B cell (primary cell): ENCODE data around the gene RAI14. TPM values are rescaled to one million over a fixed set of nuclear protein-coding genes. Genes with fewer than 3 reads are reported as not detected.

Experiments used
- ATAC-seq: fragments of 200-7000 bp; cut with Tn5 transposase; one replicate; pipeline ENCODE4 v1.10.0; 2021; ENCODE audit warnings: low read depth, mild to moderate bottlenecking, moderate number of reproducible peaks, moderate library complexity
- CTCF ChIA-PET: fragments of 350-600 bp; sonication (Branson Sonifier 250); formaldehyde crosslinking; loops from one replicate; lab custom pipeline; 2021; ENCODE audit warnings: antibody characterized with exemption, inconsistent platforms; lab: Charles Lee
- POLR2A ChIA-PET: fragments of 350-600 bp; sonication (Branson Sonifier 250); formaldehyde crosslinking; loops from one replicate; lab custom pipeline; 2021; ENCODE audit warnings: antibody characterized with exemption; lab: Charles Lee
- DNase-seq: peaks from one replicate; pipeline ENCODE4 v3.0.0; 2013
- H2AFZ ChIP-seq: 2 replicates; pipeline ENCODE4 v1.6.1; 2012; ENCODE audit warnings: mild to moderate bottlenecking, low read depth, low read length; ENCODE audit not compliant: insufficient read depth, poor library complexity, severe bottlenecking
- H3K27ac ChIP-seq, 2 donors: 1 replicate in 1 of 2; 2 replicates in 1 of 2; pipeline ENCODE4 v1.5.1; 2012 to 2013; ENCODE audit warnings: low read length in 2 of 2, mild to moderate bottlenecking in 2 of 2, moderate library complexity in 1 of 2
- H3K27me3 ChIP-seq, 4 experiments: fragments of 200-600 bp in 1 of 4; sonication (generic) in 1 of 4; replicated peaks in 1 of 4; 1 replicate in 2 of 4; 2 replicates in 2 of 4; pipeline versions ENCODE4 v1.6.1 to v1.7.0; 2013 to 2016; ENCODE audit warnings: low read length in 3 of 4, mild to moderate bottlenecking in 2 of 4, mixed read lengths in 1 of 4, moderate library complexity in 1 of 4; ENCODE audit not compliant: insufficient read depth in 4 of 4, control insufficient read depth in 3 of 4; ENCODE audit errors: control extremely low read depth in 1 of 4
- H3K36me3 ChIP-seq, 2 experiments: replicated peaks in 1 of 2; 1 replicate in 1 of 2; 2 replicates in 1 of 2; pipeline versions ENCODE4 v1.6.1 to v1.7.1; 2013; ENCODE audit warnings: low read length in 1 of 2; ENCODE audit not compliant: insufficient read depth in 2 of 2, control insufficient read depth in 1 of 2; ENCODE audit errors: control extremely low read depth in 1 of 2, extremely low read depth in 1 of 2
- H3K4me1 ChIP-seq, 2 donors: fragments of 200-600 bp in 1 of 2; sonication (generic) in 1 of 2; 1 replicate in 1 of 2; 2 replicates in 1 of 2; pipeline versions ENCODE4 v1.5.1 to v1.6.1; 2013 to 2017; ENCODE audit warnings: low read length in 2 of 2; ENCODE audit not compliant: control insufficient read depth in 2 of 2, insufficient read depth in 2 of 2
- H3K4me2 ChIP-seq: replicated peaks from 2 replicates; pipeline ENCODE3; 2012; ENCODE audit warnings: mild to moderate bottlenecking, low read depth, low read length; ENCODE audit not compliant: poor library complexity, severe bottlenecking
- H3K4me3 ChIP-seq, 5 experiments: fragments of 200-600 bp in 1 of 5; sonication (generic) in 1 of 5; 1 replicate in 3 of 5; 2 replicates in 2 of 5; pipeline versions ENCODE4 v1.5.1 to v1.7.0; 2011 to 2016; ENCODE audit warnings: low read length in 4 of 5, mild to moderate bottlenecking in 4 of 5, low read depth in 2 of 5, control low read depth in 1 of 5, moderate library complexity in 1 of 5; ENCODE audit not compliant: insufficient read depth in 1 of 5; ENCODE audit errors: control extremely low read depth in 1 of 5, extremely low read depth in 1 of 5
- H3K79me2 ChIP-seq: fragments of 200-600 bp; sonication (generic); one replicate; pipeline ENCODE4 v1.6.0; 2016; ENCODE audit warnings: low read length; ENCODE audit not compliant: control insufficient read depth, insufficient read depth
- H3K9ac ChIP-seq: fragments of 200-600 bp; sonication (generic); 2 replicates; pipeline ENCODE4 v1.6.1; 2017; ENCODE audit warnings: mild to moderate bottlenecking, low read length, moderate library complexity
- H3K9me3 ChIP-seq, 3 donors: one replicate each; pipeline versions ENCODE4 v1.6.1 to v1.7.1; 2013; ENCODE audit warnings: low read length in 2 of 3; ENCODE audit not compliant: control insufficient read depth in 2 of 3, insufficient read depth in 1 of 3; ENCODE audit errors: control extremely low read depth in 1 of 3
- H4K20me1 ChIP-seq: 2 replicates; pipeline ENCODE4 v1.6.0; 2012; ENCODE audit warnings: mild to moderate bottlenecking, low read length; ENCODE audit not compliant: insufficient read depth, control insufficient read depth, poor library complexity, severe bottlenecking
- H3K27ac Mint-ChIP-seq: one replicate; pipeline ENCODE4 v1.8.0; 2021; ENCODE audit warnings: mixed read lengths
- H3K27me3 Mint-ChIP-seq: one replicate; pipeline ENCODE4 v1.8.0; 2021; ENCODE audit warnings: mixed read lengths
- H3K4me1 Mint-ChIP-seq: one replicate; pipeline ENCODE4 v1.8.0; 2021; ENCODE audit warnings: mixed read lengths
- H3K4me3 Mint-ChIP-seq: one replicate; pipeline ENCODE4 v1.8.0; 2021; ENCODE audit warnings: mixed read lengths
- H3K9me3 Mint-ChIP-seq: one replicate; pipeline ENCODE4 v1.8.0; 2022; ENCODE audit warnings: mixed read lengths; ENCODE audit not compliant: insufficient read depth
- EZH2 ChIP-seq: IDR thresholded peaks from 2 replicates; pipeline ENCODE4 v1.6.1; 2012; ENCODE audit warnings: borderline replicate concordance, low read depth, mild to moderate bottlenecking, moderate library complexity, low read length; ENCODE audit not compliant: insufficient read depth, poor library complexity, severe bottlenecking
- WGBS: methylation state at CpG from one replicate; pipeline ENCODE4 v1.1.5; 2013; ENCODE audit warnings: missing lambda C conversion rate; ENCODE audit not compliant: insufficient coverage; 5-methylcytosine and 5-hydroxymethylcytosine counted together
- intact Hi-C: fragments of 100-400 bp; cut with micrococcal nuclease; formaldehyde crosslinking; loops from one replicate; pipeline ENCODE4 v1.10.0; 2022
- polyA plus RNA-seq: library from polyadenylated mRNA; depleted of rRNA; stranded (reverse); fragments of >200 nt; gene quantifications from 2 replicates; pipeline ENCODE4 v1.2.3, GENCODE V29; 2012
- total RNA-seq, 2 donors: library from RNA; stranded (reverse); fragments of 120-200 nt in 1 of 2; gene quantifications; 1 replicate in 1 of 2; 2 replicates in 1 of 2; pipeline versions ENCODE4 v1.2.3 to v1.2.4, GENCODE V29; 2013 to 2022
- TF ChIP-seq, protein P1 (sequence below): fragments of 200-600 bp; IDR thresholded peaks from one replicate; pipeline ENCODE4 v1.8.0; 2022; ENCODE audit warnings: antibody characterized with exemption, mild to moderate bottlenecking

Gene RAI14
- total and polyA plus RNA-seq, 2 donors (not counting 1 experiment from before 2014, with no cell fraction given): 0.55 to 1.9 TPM

GRCh38 chr5:34655354-34655991 lies 655 bp upstream of the RAI14 start:
- TF ChIP-seq, protein P1, sequence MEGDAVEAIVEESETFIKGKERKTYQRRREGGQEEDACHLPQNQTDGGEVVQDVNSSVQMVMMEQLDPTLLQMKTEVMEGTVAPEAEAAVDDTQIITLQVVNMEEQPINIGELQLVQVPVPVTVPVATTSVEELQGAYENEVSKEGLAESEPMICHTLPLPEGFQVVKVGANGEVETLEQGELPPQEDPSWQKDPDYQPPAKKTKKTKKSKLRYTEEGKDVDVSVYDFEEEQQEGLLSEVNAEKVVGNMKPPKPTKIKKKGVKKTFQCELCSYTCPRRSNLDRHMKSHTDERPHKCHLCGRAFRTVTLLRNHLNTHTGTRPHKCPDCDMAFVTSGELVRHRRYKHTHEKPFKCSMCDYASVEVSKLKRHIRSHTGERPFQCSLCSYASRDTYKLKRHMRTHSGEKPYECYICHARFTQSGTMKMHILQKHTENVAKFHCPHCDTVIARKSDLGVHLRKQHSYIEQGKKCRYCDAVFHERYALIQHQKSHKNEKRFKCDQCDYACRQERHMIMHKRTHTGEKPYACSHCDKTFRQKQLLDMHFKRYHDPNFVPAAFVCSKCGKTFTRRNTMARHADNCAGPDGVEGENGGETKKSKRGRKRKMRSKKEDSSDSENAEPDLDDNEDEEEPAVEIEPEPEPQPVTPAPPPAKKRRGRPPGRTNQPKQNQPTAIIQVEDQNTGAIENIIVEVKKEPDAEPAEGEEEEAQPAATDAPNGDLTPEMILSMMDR: no peak
- no peak for TF ChIP-seq EZH2
- Mint-ChIP-seq H3K27ac (peak overlapping the region; percentile 57), H3K9me3 (no peaks in the 10 kb centered on the region), H3K27me3 (peaks cover 52% of the 10 kb centered on the region), H3K4me1 (peaks cover 24% of the 10 kb centered on the region), H3K4me3 (peak overlapping the region; percentile 92)
- no peak for DNase-seq
- intact Hi-C loops: loop anchor here (5.0 to 10.0 kb wide), 2 partner anchors 182 to 239 kb away; partner anchors contain the start of gene TTC23L
- 2% methylated on average over 16 of the region's 16 CpGs for WGBS
- Histone ChIP-seq H3K9me3 (peaks cover 0 to 6% (median 0%) of the 10 kb centered on the region in 3 donors), H3K4me1 (peaks cover 14 to 20% of the 10 kb centered on the region in 2 donors), H3K36me3 (no peaks in the 10 kb centered on the region), H3K27ac (no peak overlapping the region), H3K27me3 (peaks cover 0 to 27% (median 12%) of the 10 kb centered on the region in 4 experiments), H4K20me1 (no peaks in the 10 kb centered on the region), H3K4me2 (peak overlapping the region; percentile 97), H3K79me2 (no peaks in the 10 kb centered on the region), H3K4me3 (peak overlapping the region; percentile 40 to 77 (median 59)), H2AFZ (peak overlapping the region; percentile 73), H3K9ac (peak overlapping the region; percentile 73)
- peak; percentile 59 for ATAC-seq
- CTCF ChIA-PET: interaction anchor here (0.8 to 1.2 kb wide), 2 partner anchors 97 to 243 kb away, joined by 3 to 6 read pairs; no protein-coding TSS in a partner anchor
- POLR2A ChIA-PET: interaction anchor here (1.2 kb wide), 1 partner anchor 184 kb away, joined by 3 read pairs; the partner anchor contains the start of gene TTC23L
